HEK293 (cell line): ENCODE results near the gene DDX47.

Experiments used
- CTCF ChIA-PET: fragments of 350-600 bp; formaldehyde crosslinking; extraction: SDS; loops from one replicate; lab custom pipeline; 2021; ENCODE audit warnings: antibody characterized with exemption; lab: Yijun Ruan, JAX
- POLR2A ChIA-PET: fragments of 300-600 bp; formaldehyde crosslinking; extraction: SDS; loops from one replicate; lab custom pipeline; 2020; ENCODE audit warnings: antibody characterized with exemption, inconsistent platforms; lab: Yijun Ruan, JAX
- H3K27ac ChIP-seq: fragments of 200-500 bp; sonication (Bioruptor generic); 2 replicates; pipeline ENCODE4 v1.5.1; 2014; ENCODE audit warnings: low read depth, low read length, control low read depth, inconsistent platforms; ENCODE audit errors: extremely low read depth
- H3K36me3 ChIP-seq, 2 experiments: fragments of 200-500 bp in 1 of 2; sonication (Bioruptor generic) in 1 of 2; 1 replicate in 1 of 2; 2 replicates in 1 of 2; pipeline ENCODE4 v1.5.1; 2014 to 2017; ENCODE audit warnings: inconsistent platforms in 2 of 2, low read length in 2 of 2; ENCODE audit not compliant: control insufficient read depth in 2 of 2, insufficient read depth in 1 of 2
- H3K4me1 ChIP-seq: fragments of 200-500 bp; sonication (Bioruptor generic); 2 replicates; pipeline ENCODE4 v1.5.1; 2014; ENCODE audit warnings: mild to moderate bottlenecking, low read length, inconsistent platforms; ENCODE audit not compliant: control insufficient read depth, insufficient read depth
- H3K4me3 ChIP-seq: 2 replicates; pipeline ENCODE4 v1.5.1; 2011; ENCODE audit warnings: low read depth, mild to moderate bottlenecking, control low read depth, low read length, moderate library complexity
- H3K9me3 ChIP-seq: fragments of 200-500 bp; sonication (Bioruptor generic); 2 replicates; pipeline ENCODE4 v1.5.1; 2014; ENCODE audit warnings: low read depth, low read length, inconsistent platforms; ENCODE audit not compliant: control insufficient read depth, insufficient read depth
- GLI4 ChIP-seq: fragments of 450-650 bp; formaldehyde crosslinking; IDR thresholded peaks from 2 replicates; pipeline ENCODE4 v1.5.1; 2016; ENCODE audit warnings: missing biosample characterization, missing genetic modification characterization
- KLF1 ChIP-seq: fragments of 450-650 bp; formaldehyde crosslinking; IDR thresholded peaks from 2 replicates; pipeline ENCODE4 v1.5.1; 2016; ENCODE audit warnings: missing biosample characterization, missing genetic modification characterization
- KLF9 ChIP-seq: fragments of 450-650 bp; formaldehyde crosslinking; IDR thresholded peaks from 2 replicates; pipeline ENCODE4 v1.5.1; 2016; ENCODE audit warnings: missing biosample characterization, missing genetic modification characterization, low read depth
- MEIS1 ChIP-seq: sonication (generic); formaldehyde crosslinking; IDR thresholded peaks from 2 replicates; pipeline ENCODE4 v1.8.1; 2022; ENCODE audit warnings: missing genetic modification reagents, mild to moderate bottlenecking, borderline replicate concordance
- OSR2 ChIP-seq: fragments of 450-650 bp; formaldehyde crosslinking; IDR thresholded peaks from 2 replicates; pipeline ENCODE4 v1.5.1; 2016; ENCODE audit warnings: missing biosample characterization, missing genetic modification characterization
- ZFP37 ChIP-seq: fragments of 450-650 bp; formaldehyde crosslinking; IDR thresholded peaks from 2 replicates; pipeline ENCODE4 v1.5.1; 2016; ENCODE audit warnings: missing biosample characterization, missing genetic modification characterization
- ZNF18 ChIP-seq: fragments of 450-650 bp; formaldehyde crosslinking; IDR thresholded peaks from 2 replicates; pipeline ENCODE4 v1.5.1; 2016; ENCODE audit warnings: missing biosample characterization, missing genetic modification characterization
- ZNF19 ChIP-seq: fragments of 450-650 bp; formaldehyde crosslinking; IDR thresholded peaks from 2 replicates; pipeline ENCODE4; 2016; ENCODE audit warnings: missing biosample characterization, missing genetic modification characterization, low read depth
- ZNF585B ChIP-seq: fragments of 450-650 bp; formaldehyde crosslinking; IDR thresholded peaks from 2 replicates; pipeline ENCODE4 v1.5.1; 2016; ENCODE audit warnings: missing biosample characterization, missing genetic modification characterization
- ZNF664 ChIP-seq: fragments of 450-650 bp; formaldehyde crosslinking; IDR thresholded peaks from 2 replicates; pipeline ENCODE4 v1.5.1; 2016; ENCODE audit warnings: missing biosample characterization, missing genetic modification characterization
- ZNF76 ChIP-seq: fragments of 450-650 bp; formaldehyde crosslinking; IDR thresholded peaks from 2 replicates; pipeline ENCODE4; 2016; ENCODE audit warnings: low read depth, missing biosample characterization, missing genetic modification characterization, borderline replicate concordance
- ZSCAN16 ChIP-seq: fragments of 450-650 bp; formaldehyde crosslinking; IDR thresholded peaks from 2 replicates; pipeline ENCODE4 v1.5.1; 2016; ENCODE audit warnings: missing biosample characterization, missing genetic modification characterization
- TF ChIP-seq, protein P1 (sequence below): fragments of 450-650 bp; formaldehyde crosslinking; IDR thresholded peaks from 2 replicates; pipeline ENCODE4 v1.5.1; 2016; ENCODE audit warnings: missing biosample characterization, missing genetic modification characterization, borderline replicate concordance
- TF ChIP-seq, protein P2 (sequence below): fragments of 450-650 bp; IDR thresholded peaks from 2 replicates; pipeline ENCODE4 v1.5.1; 2018; ENCODE audit warnings: missing biosample characterization, mild to moderate bottlenecking, missing genetic modification characterization
- TF ChIP-seq, protein P3 (sequence below): fragments of 450-650 bp; formaldehyde crosslinking; optimal IDR thresholded peaks from 2 replicates; pipeline ENCODE3; 2016; ENCODE audit warnings: missing biosample characterization, mild to moderate bottlenecking, missing genetic modification characterization

DDX47 gene

DNA sequence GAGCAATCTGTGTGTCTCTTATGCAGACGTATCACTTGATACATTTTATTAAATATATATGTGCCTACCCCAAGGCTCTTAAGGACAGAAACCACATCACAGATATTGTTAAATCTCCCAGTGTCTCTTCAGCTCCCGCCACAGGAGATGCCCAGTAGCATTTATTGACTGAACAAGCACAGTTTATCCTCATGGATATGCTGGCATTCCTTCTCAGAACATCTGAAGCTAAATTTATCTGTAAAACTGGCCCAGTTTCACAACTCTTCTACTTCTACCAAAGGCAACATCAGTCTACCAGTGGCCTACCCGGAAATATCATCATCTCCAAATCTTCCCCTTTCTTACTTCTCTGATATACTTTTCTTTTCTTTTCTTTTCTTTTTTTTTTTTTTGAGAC is 17.0 kb upstream of the DDX47 start:
- POLR2A ChIA-PET = no interaction called here
- Histone ChIP-seq H3K4me3 (no peak overlapping the region), H3K9me3 (no peaks in the 10 kb centered on the region), H3K36me3 (no peaks in the 10 kb centered on the region), H3K27ac (no peak overlapping the region), H3K4me1 (peaks cover 10% of the 10 kb centered on the region)
- TF ChIP-seq ZNF76 (tag by site-specific recombination) (no peak), KLF1 (tag by site-specific recombination) (no peak), ZNF585B (no peak), GLI4 (tag by site-specific recombination) (no peak), ZNF18 (tag by site-specific recombination) (no peak), ZFP37 (tag by site-specific recombination) (no peak), ZSCAN16 (no peak), ZNF664 (no peak), OSR2 (tag by site-specific recombination) (no peak), ZNF19 (tag by site-specific recombination) (no peak), MEIS1 (CRISPR knock-in tag) (no peak), KLF9 (no peak)
- TF ChIP-seq, protein P1, sequence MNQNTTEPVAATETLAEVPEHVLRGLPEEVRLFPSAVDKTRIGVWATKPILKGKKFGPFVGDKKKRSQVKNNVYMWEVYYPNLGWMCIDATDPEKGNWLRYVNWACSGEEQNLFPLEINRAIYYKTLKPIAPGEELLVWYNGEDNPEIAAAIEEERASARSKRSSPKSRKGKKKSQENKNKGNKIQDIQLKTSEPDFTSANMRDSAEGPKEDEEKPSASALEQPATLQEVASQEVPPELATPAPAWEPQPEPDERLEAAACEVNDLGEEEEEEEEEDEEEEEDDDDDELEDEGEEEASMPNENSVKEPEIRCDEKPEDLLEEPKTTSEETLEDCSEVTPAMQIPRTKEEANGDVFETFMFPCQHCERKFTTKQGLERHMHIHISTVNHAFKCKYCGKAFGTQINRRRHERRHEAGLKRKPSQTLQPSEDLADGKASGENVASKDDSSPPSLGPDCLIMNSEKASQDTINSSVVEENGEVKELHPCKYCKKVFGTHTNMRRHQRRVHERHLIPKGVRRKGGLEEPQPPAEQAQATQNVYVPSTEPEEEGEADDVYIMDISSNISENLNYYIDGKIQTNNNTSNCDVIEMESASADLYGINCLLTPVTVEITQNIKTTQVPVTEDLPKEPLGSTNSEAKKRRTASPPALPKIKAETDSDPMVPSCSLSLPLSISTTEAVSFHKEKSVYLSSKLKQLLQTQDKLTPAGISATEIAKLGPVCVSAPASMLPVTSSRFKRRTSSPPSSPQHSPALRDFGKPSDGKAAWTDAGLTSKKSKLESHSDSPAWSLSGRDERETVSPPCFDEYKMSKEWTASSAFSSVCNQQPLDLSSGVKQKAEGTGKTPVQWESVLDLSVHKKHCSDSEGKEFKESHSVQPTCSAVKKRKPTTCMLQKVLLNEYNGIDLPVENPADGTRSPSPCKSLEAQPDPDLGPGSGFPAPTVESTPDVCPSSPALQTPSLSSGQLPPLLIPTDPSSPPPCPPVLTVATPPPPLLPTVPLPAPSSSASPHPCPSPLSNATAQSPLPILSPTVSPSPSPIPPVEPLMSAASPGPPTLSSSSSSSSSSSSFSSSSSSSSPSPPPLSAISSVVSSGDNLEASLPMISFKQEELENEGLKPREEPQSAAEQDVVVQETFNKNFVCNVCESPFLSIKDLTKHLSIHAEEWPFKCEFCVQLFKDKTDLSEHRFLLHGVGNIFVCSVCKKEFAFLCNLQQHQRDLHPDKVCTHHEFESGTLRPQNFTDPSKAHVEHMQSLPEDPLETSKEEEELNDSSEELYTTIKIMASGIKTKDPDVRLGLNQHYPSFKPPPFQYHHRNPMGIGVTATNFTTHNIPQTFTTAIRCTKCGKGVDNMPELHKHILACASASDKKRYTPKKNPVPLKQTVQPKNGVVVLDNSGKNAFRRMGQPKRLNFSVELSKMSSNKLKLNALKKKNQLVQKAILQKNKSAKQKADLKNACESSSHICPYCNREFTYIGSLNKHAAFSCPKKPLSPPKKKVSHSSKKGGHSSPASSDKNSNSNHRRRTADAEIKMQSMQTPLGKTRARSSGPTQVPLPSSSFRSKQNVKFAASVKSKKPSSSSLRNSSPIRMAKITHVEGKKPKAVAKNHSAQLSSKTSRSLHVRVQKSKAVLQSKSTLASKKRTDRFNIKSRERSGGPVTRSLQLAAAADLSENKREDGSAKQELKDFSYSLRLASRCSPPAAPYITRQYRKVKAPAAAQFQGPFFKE (tag by site-specific recombination) = no peak
- TF ChIP-seq, protein P2, sequence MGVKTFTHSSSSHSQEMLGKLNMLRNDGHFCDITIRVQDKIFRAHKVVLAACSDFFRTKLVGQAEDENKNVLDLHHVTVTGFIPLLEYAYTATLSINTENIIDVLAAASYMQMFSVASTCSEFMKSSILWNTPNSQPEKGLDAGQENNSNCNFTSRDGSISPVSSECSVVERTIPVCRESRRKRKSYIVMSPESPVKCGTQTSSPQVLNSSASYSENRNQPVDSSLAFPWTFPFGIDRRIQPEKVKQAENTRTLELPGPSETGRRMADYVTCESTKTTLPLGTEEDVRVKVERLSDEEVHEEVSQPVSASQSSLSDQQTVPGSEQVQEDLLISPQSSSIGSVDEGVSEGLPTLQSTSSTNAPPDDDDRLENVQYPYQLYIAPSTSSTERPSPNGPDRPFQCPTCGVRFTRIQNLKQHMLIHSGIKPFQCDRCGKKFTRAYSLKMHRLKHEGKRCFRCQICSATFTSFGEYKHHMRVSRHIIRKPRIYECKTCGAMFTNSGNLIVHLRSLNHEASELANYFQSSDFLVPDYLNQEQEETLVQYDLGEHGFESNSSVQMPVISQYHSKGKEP (tag by site-specific recombination) = no peak
- TF ChIP-seq, protein P3, sequence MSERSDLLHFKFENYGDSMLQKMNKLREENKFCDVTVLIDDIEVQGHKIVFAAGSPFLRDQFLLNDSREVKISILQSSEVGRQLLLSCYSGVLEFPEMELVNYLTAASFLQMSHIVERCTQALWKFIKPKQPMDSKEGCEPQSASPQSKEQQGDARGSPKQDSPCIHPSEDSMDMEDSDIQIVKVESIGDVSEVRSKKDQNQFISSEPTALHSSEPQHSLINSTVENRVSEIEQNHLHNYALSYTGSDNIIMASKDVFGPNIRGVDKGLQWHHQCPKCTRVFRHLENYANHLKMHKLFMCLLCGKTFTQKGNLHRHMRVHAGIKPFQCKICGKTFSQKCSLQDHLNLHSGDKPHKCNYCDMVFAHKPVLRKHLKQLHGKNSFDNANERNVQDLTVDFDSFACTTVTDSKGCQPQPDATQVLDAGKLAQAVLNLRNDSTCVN (tag by site-specific recombination) = no peak
- CTCF ChIA-PET = interaction anchor here (0.5 kb wide), 1 partner anchor 416 kb away, joined by 4 read pairs; no protein-coding TSS in a partner anchor
